HCT116 (cell line): ENCODE data around the gene ANKS1A. TPM values are rescaled to one million over a fixed set of nuclear protein-coding genes. Genes with fewer than 3 reads are reported as not detected.

Source experiments
- ATAC-seq: fragments of 200-7000 bp; cut with Tn5 transposase; 2 replicates; pipeline ENCODE4 v1.9.1; 2020; ENCODE audit warnings: mild to moderate bottlenecking, moderate library complexity
- BruUV-seq: library from RNA; stranded (reverse); fragments of 400-500 nt; replicated peaks from 2 replicates; lab custom pipeline; 2021; lab: Mats Ljungman, UMichigan
- CTCF ChIA-PET: fragments of 300-600 bp; sonication (Branson Sonifier 250); formaldehyde crosslinking; loops from one replicate; lab custom pipeline; 2021; ENCODE audit warnings: antibody characterized with exemption; lab: Charles Lee
- POLR2A ChIA-PET: fragments of 300-600, 350-600 bp; sonication (Branson Sonifier 250); formaldehyde crosslinking; loops from one replicate; lab custom pipeline; 2021; ENCODE audit warnings: antibody characterized with exemption; lab: Charles Lee
- RAD21 ChIA-PET, 2 experiments: fragments of 300-600 bp; sonication (Branson Sonifier 250); formaldehyde crosslinking; loops; one replicate each; lab custom pipeline; 2023; ENCODE audit warnings: low total read pairs in 2 of 2; ENCODE audit not compliant: uncharacterized antibody in 2 of 2, unreplicated experiment in 2 of 2, low non-redundant PET in 1 of 2; lab: Charles Lee
- DNase-seq: peaks from one replicate; pipeline ENCODE4 v3.0.0-alpha.2; 2010; ENCODE audit warnings: low read depth, low spot score
- H2AFZ ChIP-seq: fragments of 200-600 bp; shearing (Covaris generic), sonication (generic); 2 replicates; pipeline ENCODE4 v1.6.1; 2017; ENCODE audit warnings: low read depth, mixed run types, mixed read lengths, antibody characterized with exemption, low read length; ENCODE audit not compliant: poor library complexity, severe bottlenecking
- H3K27ac ChIP-seq: 2 replicates; pipeline ENCODE4 v1.5.1; 2012; ENCODE audit warnings: low read depth, low read length
- H3K27me3 ChIP-seq: fragments of 200-600 bp; sonication (generic); 2 replicates; pipeline ENCODE4 v1.6.1; 2016; ENCODE audit warnings: mixed run types, low read length, mixed read lengths; ENCODE audit not compliant: insufficient read depth
- H3K36me3 ChIP-seq, 2 experiments: fragments of 200-500 bp in 1 of 2; fragments of 200-600 bp in 1 of 2; sonication (Bioruptor generic) in 1 of 2; sonication (generic) in 1 of 2; 2 replicates each; pipeline versions ENCODE4 v1.5.1 to v1.6.1; 2014 to 2016; ENCODE audit warnings: low read length in 2 of 2, inconsistent platforms in 1 of 2, mixed read lengths in 1 of 2, mixed run types in 1 of 2; ENCODE audit not compliant: insufficient read depth in 2 of 2, control insufficient read depth in 1 of 2
- H3K4me1 ChIP-seq, 2 experiments: fragments of 200-600 bp in 1 of 2; sonication (generic) in 1 of 2; 2 replicates each; pipeline versions ENCODE4 v1.5.1 to v1.6.1; 2012 to 2017; ENCODE audit warnings: low read length in 2 of 2, inconsistent platforms in 1 of 2, mild to moderate bottlenecking in 1 of 2, mixed read lengths in 1 of 2, mixed run types in 1 of 2, moderate library complexity in 1 of 2; ENCODE audit not compliant: insufficient read depth in 2 of 2, control insufficient read depth in 1 of 2
- H3K4me2 ChIP-seq: fragments of 200-600 bp; sonication (generic); 2 replicates; pipeline ENCODE4 v1.6.1; 2017; ENCODE audit warnings: mixed run types, low read length, mixed read lengths
- H3K4me3 ChIP-seq, 2 experiments: fragments of 200-600 bp in 1 of 2; sonication (generic) in 1 of 2; replicated peaks in 1 of 2; 2 replicates each; pipeline ENCODE4 v1.5.1; 2011 to 2016; ENCODE audit warnings: low read length in 2 of 2, control low read depth in 1 of 2, low read depth in 1 of 2, mild to moderate bottlenecking in 1 of 2, mixed read lengths in 1 of 2, mixed run types in 1 of 2
- H3K79me2 ChIP-seq: fragments of 200-600 bp; sonication (generic); 2 replicates; pipeline ENCODE4 v1.6.1; 2017; ENCODE audit warnings: mild to moderate bottlenecking, mixed run types, low read length, moderate library complexity, mixed read lengths; ENCODE audit not compliant: insufficient read depth
- H3K9ac ChIP-seq: fragments of 200-600 bp; sonication (generic); 2 replicates; pipeline ENCODE4 v1.6.1; 2016; ENCODE audit warnings: low read length, mixed read lengths
- H3K9me2 ChIP-seq: fragments of 200-600 bp; sonication (generic), shearing (Covaris generic); 2 replicates; pipeline ENCODE4 v1.6.1; 2017; ENCODE audit warnings: mixed run types, mild to moderate bottlenecking, moderate library complexity; ENCODE audit not compliant: insufficient read depth
- H3K9me3 ChIP-seq, 2 experiments: fragments of 200-500 bp in 1 of 2; fragments of 200-600 bp in 1 of 2; sonication (Bioruptor generic) in 1 of 2; sonication (generic) in 1 of 2; 2 replicates each; pipeline ENCODE4 v1.6.1; 2014 to 2017; ENCODE audit warnings: low read length in 2 of 2, mixed read lengths in 2 of 2, inconsistent platforms in 1 of 2, low read depth in 1 of 2, mild to moderate bottlenecking in 1 of 2, mixed run types in 1 of 2, moderate library complexity in 1 of 2; ENCODE audit not compliant: control insufficient read depth in 1 of 2, insufficient read depth in 1 of 2
- H4K20me1 ChIP-seq: fragments of 200-600 bp; sonication (generic), shearing (Covaris generic); 2 replicates; pipeline ENCODE4 v1.6.1; 2017; ENCODE audit warnings: mixed run types, mild to moderate bottlenecking, moderate library complexity; ENCODE audit not compliant: insufficient read depth
- ATF3 ChIP-seq: IDR thresholded peaks from 2 replicates; pipeline ENCODE4 v1.6.1; 2012
- CBX3 ChIP-seq: IDR thresholded peaks from 2 replicates; pipeline ENCODE4 v1.6.1; 2012; ENCODE audit warnings: low read depth
- CEBPB ChIP-seq: IDR thresholded peaks from 2 replicates; pipeline ENCODE4 v1.6.1; 2012; ENCODE audit warnings: low read depth
- EGR1 ChIP-seq: IDR thresholded peaks from 2 replicates; pipeline ENCODE4 v1.6.1; 2012; ENCODE audit warnings: low read depth
- ELF1 ChIP-seq: IDR thresholded peaks from 2 replicates; pipeline ENCODE4 v1.6.1; 2012; ENCODE audit warnings: low read depth, borderline replicate concordance
- FOSL1 ChIP-seq: IDR thresholded peaks from 2 replicates; pipeline ENCODE4 v1.6.1; 2012; ENCODE audit warnings: low read depth
- JUND ChIP-seq: IDR thresholded peaks from 2 replicates; pipeline ENCODE4 v1.6.1; 2012
- MAX ChIP-seq: IDR thresholded peaks from 2 replicates; pipeline ENCODE4 v1.6.1; 2012
- POLR2A ChIP-seq: IDR thresholded peaks from 2 replicates; pipeline ENCODE4 v1.7.0; 2011; ENCODE audit warnings: borderline replicate concordance; ENCODE audit not compliant: insufficient read depth, insufficient read length; ENCODE audit errors: extremely low read depth
- POLR2AphosphoS5 ChIP-seq: IDR thresholded peaks from 2 replicates; pipeline ENCODE4 v1.6.1; 2011; ENCODE audit warnings: mild to moderate bottlenecking, low read depth, low read length, moderate library complexity
- SIN3A ChIP-seq: IDR thresholded peaks from 2 replicates; pipeline ENCODE4 v1.6.1; 2012; ENCODE audit warnings: low read depth
- SP1 ChIP-seq: IDR thresholded peaks from 2 replicates; pipeline ENCODE4 v1.6.1; 2012; ENCODE audit warnings: low read depth
- SRF ChIP-seq: IDR thresholded peaks from 2 replicates; pipeline ENCODE4 v1.6.1; 2012; ENCODE audit warnings: low read depth
- TCF7L2 ChIP-seq: IDR thresholded peaks from 2 replicates; pipeline ENCODE4 v1.7.0; 2011; ENCODE audit warnings: borderline replicate concordance, inconsistent platforms; ENCODE audit not compliant: insufficient read depth, insufficient read length; ENCODE audit errors: extremely low read depth
- YY1 ChIP-seq: IDR thresholded peaks from 2 replicates; pipeline ENCODE4 v1.6.1; 2011; ENCODE audit warnings: low read length, low read depth, moderate library complexity, mild to moderate bottlenecking; ENCODE audit not compliant: insufficient replicate concordance; ENCODE audit errors: extremely low read depth
- ZBTB33 ChIP-seq: IDR thresholded peaks from 2 replicates; pipeline ENCODE4 v1.6.1; 2011; ENCODE audit warnings: mild to moderate bottlenecking, low read length, moderate library complexity; ENCODE audit not compliant: insufficient replicate concordance; ENCODE audit errors: extremely low read depth
- ZFX ChIP-seq: fragments of 450-650 bp; IDR thresholded peaks from 2 replicates; pipeline ENCODE4 v1.6.1; 2017
- ZNF274 ChIP-seq: fragments of 200-500 bp; sonication (Bioruptor generic); IDR thresholded peaks from 2 replicates; pipeline ENCODE4 v1.6.1; 2014; ENCODE audit warnings: mild to moderate bottlenecking, low read depth, low read length, inconsistent platforms
- intact Hi-C: fragments of 100-400 bp; cut with micrococcal nuclease; formaldehyde crosslinking; loops from 2 replicates; pipeline ENCODE4 v1.10.0; 2022
- total RNA-seq: library from RNA; stranded (reverse); gene quantifications from one replicate; pipeline ENCODE4 v1.2.1, GENCODE V29; 2021; ENCODE audit not compliant: unreplicated experiment

Gene ANKS1A
- total RNA-seq, 1 experiment from 2014 or later, result 20.6 TPM

- H3K36me3 ChIP-seq, result peaks cover 0 to 4% of the 10 kb centered on the region in 2 experiments; a peak in 1 of 4 replicates
- H3K4me1 ChIP-seq, result peaks cover 0 to 9% of the 10 kb centered on the region in 2 experiments; a peak in 1 of 4 replicates
- no peak for TF ChIP-seq ELF1
- TF ChIP-seq ZNF274, result no peak
- TF ChIP-seq MAX, result no peak
- TF ChIP-seq ZFX, result no peak
- no peak for TF ChIP-seq CEBPB
- ChIA-PET CTCF (no interaction called here), POLR2A (no interaction called here), RAD21 (no interaction called here)
- H3K4me2 ChIP-seq, result no peak overlapping the region
- no peak overlapping the region for H3K27ac ChIP-seq
- H2AFZ ChIP-seq, result no peak overlapping the region
- H3K9me3 ChIP-seq, result no peaks in the 10 kb centered on the region
- DNase-seq (no peak), ATAC-seq (no peak)
- BruUV-seq, result no TSS peak
- no peaks in the 10 kb centered on the region for H3K9me2 ChIP-seq
- intact Hi-C loops, result no loop called here
- no peak overlapping the region for H3K9ac ChIP-seq
- H4K20me1 ChIP-seq, result no peaks in the 10 kb centered on the region
- no peaks in the 10 kb centered on the region for H3K79me2 ChIP-seq
- no peaks in the 10 kb centered on the region for H3K27me3 ChIP-seq
- H3K4me3 ChIP-seq, result no peak overlapping the region
These were observed 126.4 kb downstream of the ANKS1A start for GRCh38 chr6:35015476-35015875.

- ChIA-PET CTCF (no interaction called here), POLR2A (no interaction called here), RAD21 (no interaction called here)
- no peaks in the 10 kb centered on the region for H3K9me3 ChIP-seq
- BruUV-seq, result no TSS peak
- peaks cover 0 to 4% of the 10 kb centered on the region in 2 experiments; a peak in 1 of 4 replicates for H3K36me3 ChIP-seq
- no peak for ATAC-seq
- no peak overlapping the region for H3K4me3 ChIP-seq
- no peak overlapping the region for H2AFZ ChIP-seq
- no peak for DNase-seq
- H3K79me2 ChIP-seq, result no peaks in the 10 kb centered on the region
- H3K27ac ChIP-seq, result no peak overlapping the region
- no peak overlapping the region for H3K9ac ChIP-seq
- H4K20me1 ChIP-seq, result no peaks in the 10 kb centered on the region
- peaks cover 0 to 9% of the 10 kb centered on the region in 2 experiments; a peak in 1 of 4 replicates for H3K4me1 ChIP-seq
- no peak overlapping the region for H3K4me2 ChIP-seq
- H3K27me3 ChIP-seq, result no peaks in the 10 kb centered on the region
- intact Hi-C loops, result no loop called here
- H3K9me2 ChIP-seq, result no peaks in the 10 kb centered on the region
- no peak for TF ChIP-seq ZBTB33
- TF ChIP-seq CBX3, result no peak
- TF ChIP-seq MAX, result no peak
- no peak for TF ChIP-seq ATF3
- no peak for TF ChIP-seq ZNF274
- TF ChIP-seq POLR2A, result no peak
- no peak for TF ChIP-seq FOSL1
- no peak for TF ChIP-seq SRF
- no peak for TF ChIP-seq CEBPB
- TF ChIP-seq YY1, result no peak
- no peak for TF ChIP-seq TCF7L2
- TF ChIP-seq POLR2AphosphoS5, result no peak
- TF ChIP-seq SIN3A, result no peak
- TF ChIP-seq ELF1, result no peak
- TF ChIP-seq SP1, result no peak
- TF ChIP-seq JUND, result no peak
- TF ChIP-seq EGR1, result no peak
- no peak for TF ChIP-seq ZFX
These were observed 126.9 kb downstream of the ANKS1A start for GRCh38 chr6:35015996-35016395.
